ENCODE results near the gene RPRD1A.
A peak's percentile ranks its signal among the peaks of the same experiment; 100 is the strongest.
"Not testable (repeated sequence)": the region's sequence is repeated elsewhere in the genome, so short reads cannot be mapped to it uniquely, and the experiment has no call there.

Gene RPRD1A

GRCh38 chr18:36064809-36065079 lies 2.6 kb downstream of the RPRD1A start:
- Mint-ChIP-seq H3K4me1 (peaks cover 45% of the 10 kb centered on the region), H3K36me3 (ENCODE audit: low read depth) (peaks cover 20% of the 10 kb centered on the region)
- H3K27ac Mint-ChIP-seq, ATAC-seq, H3K27me3 Mint-ChIP-seq, H3K4me3 Mint-ChIP-seq, DNase-seq, H3K9me3 Mint-ChIP-seq: not testable (repeated sequence)

- no peaks in the 10 kb centered on the region for H3K27me3 Mint-ChIP-seq
- no peak overlapping the region for H3K27ac Mint-ChIP-seq
- ATAC-seq = no peak
- DNase-seq = no peak
- H3K4me1 Mint-ChIP-seq = peaks cover 47% of the 10 kb centered on the region
- peaks cover 20% of the 10 kb centered on the region for H3K36me3 Mint-ChIP-seq (ENCODE audit: low read depth)
- H3K4me3 Mint-ChIP-seq = no peak overlapping the region
- H3K9me3 Mint-ChIP-seq = no peaks in the 10 kb centered on the region
Measured at GRCh38 chr18:36064027-36064808, 3.1 kb downstream of the RPRD1A start.

GRCh38 chr18:36058674-36059073 lies 8.7 kb downstream of the RPRD1A start:
- Mint-ChIP-seq H3K4me3 (no peak overlapping the region), H3K4me1 (peaks cover 35% of the 10 kb centered on the region), H3K27ac (no peak overlapping the region), H3K36me3 (ENCODE audit: low read depth) (peaks cover 16% of the 10 kb centered on the region), H3K27me3 (no peaks in the 10 kb centered on the region), H3K9me3 (no peaks in the 10 kb centered on the region)
- ATAC-seq = no peak
- no peak for DNase-seq

- peaks cover 37% of the 10 kb centered on the region for H3K4me1 Mint-ChIP-seq
- H3K27ac Mint-ChIP-seq = no peak overlapping the region
- H3K4me3 Mint-ChIP-seq = no peak overlapping the region
- no peaks in the 10 kb centered on the region for H3K27me3 Mint-ChIP-seq
- peaks cover 26% of the 10 kb centered on the region for H3K9me3 Mint-ChIP-seq
- peaks cover 44% of the 10 kb centered on the region for H3K36me3 Mint-ChIP-seq (ENCODE audit: low read depth)
- no peak for ATAC-seq
- DNase-seq = no peak
Measured at GRCh38 chr18:36051760-36052159, 15.6 kb downstream of the RPRD1A start.

- Mint-ChIP-seq H3K9me3 (peaks cover 26% of the 10 kb centered on the region), H3K27me3 (no peaks in the 10 kb centered on the region), H3K4me3 (no peak overlapping the region), H3K4me1 (peaks cover 40% of the 10 kb centered on the region), H3K36me3 (ENCODE audit: low read depth) (peaks cover 46% of the 10 kb centered on the region), H3K27ac (no peak overlapping the region)
- DNase-seq = no peak
- no peak for ATAC-seq
Measured at GRCh38 chr18:36050479-36050878, 16.9 kb downstream of the RPRD1A start.

DNA sequence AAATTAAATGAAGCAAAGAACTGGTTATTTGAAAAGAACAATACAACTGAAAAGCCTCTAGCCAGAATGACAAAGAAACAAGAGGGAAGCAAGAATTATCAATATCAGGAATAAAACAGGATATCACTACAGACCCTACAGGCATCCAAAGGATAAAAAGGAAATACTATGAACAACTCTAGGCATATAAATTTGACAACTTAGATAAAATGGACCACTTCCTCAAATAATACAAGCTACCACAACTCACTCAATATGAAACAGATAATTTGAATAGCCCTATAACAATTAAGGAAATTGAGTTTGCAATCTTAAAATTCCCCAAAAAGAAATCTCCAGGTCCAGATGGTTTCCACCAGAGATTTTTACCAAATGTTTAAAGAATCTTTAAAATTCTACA lies 19.8 kb downstream of the RPRD1A start:
- ATAC-seq = no peak
- Mint-ChIP-seq H3K27ac (no peak overlapping the region), H3K4me3 (no peak overlapping the region), H3K4me1 (peaks cover 42% of the 10 kb centered on the region), H3K27me3 (no peaks in the 10 kb centered on the region), H3K9me3 (peaks cover 21% of the 10 kb centered on the region), H3K36me3 (ENCODE audit: low read depth) (peaks cover 25% of the 10 kb centered on the region)
- DNase-seq = no peak

GRCh38 chr18:36046898-36047297 lies 20.5 kb downstream of the RPRD1A start:
- H3K9me3 Mint-ChIP-seq = peaks cover 15% of the 10 kb centered on the region
- ATAC-seq = no peak
- no peak overlapping the region for H3K4me3 Mint-ChIP-seq
- H3K27me3 Mint-ChIP-seq = no peaks in the 10 kb centered on the region
- no peak overlapping the region for H3K27ac Mint-ChIP-seq
- H3K36me3 Mint-ChIP-seq (ENCODE audit: low read depth) = peaks cover 20% of the 10 kb centered on the region
- H3K4me1 Mint-ChIP-seq = peaks cover 46% of the 10 kb centered on the region
- no peak for DNase-seq

DNA sequence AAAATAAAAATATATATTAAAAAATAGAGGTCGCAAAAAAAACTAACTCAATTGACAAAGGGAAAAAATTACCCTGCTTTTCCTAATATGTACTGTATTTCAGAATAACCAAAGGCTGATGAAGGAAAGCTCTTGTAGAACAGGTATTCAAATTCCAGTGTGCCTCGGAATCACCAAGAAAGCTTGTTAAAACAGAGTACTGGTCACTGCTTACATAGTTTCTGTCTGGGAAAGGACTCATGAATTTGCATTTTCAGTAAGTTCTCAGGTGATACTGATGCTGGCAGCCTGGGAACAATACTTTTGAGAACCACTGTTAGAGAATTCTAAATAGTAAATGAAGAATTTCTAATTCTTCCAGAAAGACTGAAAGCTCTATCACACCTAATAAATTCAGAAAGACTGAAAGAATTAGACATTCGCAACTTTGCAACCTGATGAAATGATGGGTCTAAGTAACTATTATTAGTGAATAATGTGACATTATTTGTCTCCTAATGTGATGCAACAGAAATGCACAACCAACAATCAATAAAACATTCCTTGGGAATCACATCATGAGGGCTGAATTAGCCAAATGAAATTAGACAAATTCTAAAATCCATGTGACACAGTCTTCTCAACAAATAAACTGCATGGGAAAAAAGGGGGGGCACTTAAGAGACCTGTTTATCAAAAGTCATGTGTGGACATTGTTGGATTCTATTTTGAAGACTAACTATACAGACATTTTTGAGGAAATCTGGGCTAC lies 21.9 kb downstream of the RPRD1A start:
- ATAC-seq (no peak), DNase-seq (no peak)
- H3K4me3 Mint-ChIP-seq = no peak overlapping the region
- no peak overlapping the region for H3K27ac Mint-ChIP-seq
- H3K9me3 Mint-ChIP-seq = peaks cover 9% of the 10 kb centered on the region
- H3K4me1 Mint-ChIP-seq = peaks cover 45% of the 10 kb centered on the region
- H3K27me3 Mint-ChIP-seq = no peaks in the 10 kb centered on the region
- peaks cover 15% of the 10 kb centered on the region for H3K36me3 Mint-ChIP-seq (ENCODE audit: low read depth)

GRCh38 chr18:36043153-36043552 lies 24.2 kb downstream of the RPRD1A start:
- no peaks in the 10 kb centered on the region for H3K27me3 Mint-ChIP-seq
- peaks cover 29% of the 10 kb centered on the region for H3K36me3 Mint-ChIP-seq (ENCODE audit: low read depth)
- peaks cover 23% of the 10 kb centered on the region for H3K9me3 Mint-ChIP-seq
- DNase-seq (no peak), ATAC-seq (no peak)
- peaks cover 45% of the 10 kb centered on the region for H3K4me1 Mint-ChIP-seq
- no peak overlapping the region for H3K4me3 Mint-ChIP-seq
- H3K27ac Mint-ChIP-seq = no peak overlapping the region

DNA sequence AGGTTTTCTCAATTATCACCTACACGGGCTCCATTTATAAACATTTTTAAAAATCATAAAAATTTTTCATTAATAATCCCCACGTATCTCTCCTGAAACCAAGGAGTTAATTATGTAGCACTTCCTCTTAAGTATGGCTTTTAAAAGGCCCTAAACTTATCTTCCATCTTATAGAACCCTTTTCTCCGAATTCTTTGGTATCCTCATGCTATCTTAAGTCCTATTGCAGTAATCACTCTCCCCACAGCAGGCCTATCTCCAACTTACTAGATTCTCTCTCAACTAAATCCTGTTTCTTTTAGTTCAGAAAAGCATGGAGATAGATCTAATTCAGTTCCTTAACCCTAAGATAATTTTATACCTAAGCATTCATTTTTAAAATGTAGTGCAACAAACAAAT lies 26.2 kb downstream of the RPRD1A start:
- Mint-ChIP-seq H3K27ac (no peak overlapping the region), H3K4me1 (peaks cover 42% of the 10 kb centered on the region), H3K9me3 (peaks cover 25% of the 10 kb centered on the region), H3K36me3 (ENCODE audit: low read depth) (peaks cover 34% of the 10 kb centered on the region), H3K4me3 (no peak overlapping the region), H3K27me3 (no peaks in the 10 kb centered on the region)
- no peak for DNase-seq
- no peak for ATAC-seq

DNA sequence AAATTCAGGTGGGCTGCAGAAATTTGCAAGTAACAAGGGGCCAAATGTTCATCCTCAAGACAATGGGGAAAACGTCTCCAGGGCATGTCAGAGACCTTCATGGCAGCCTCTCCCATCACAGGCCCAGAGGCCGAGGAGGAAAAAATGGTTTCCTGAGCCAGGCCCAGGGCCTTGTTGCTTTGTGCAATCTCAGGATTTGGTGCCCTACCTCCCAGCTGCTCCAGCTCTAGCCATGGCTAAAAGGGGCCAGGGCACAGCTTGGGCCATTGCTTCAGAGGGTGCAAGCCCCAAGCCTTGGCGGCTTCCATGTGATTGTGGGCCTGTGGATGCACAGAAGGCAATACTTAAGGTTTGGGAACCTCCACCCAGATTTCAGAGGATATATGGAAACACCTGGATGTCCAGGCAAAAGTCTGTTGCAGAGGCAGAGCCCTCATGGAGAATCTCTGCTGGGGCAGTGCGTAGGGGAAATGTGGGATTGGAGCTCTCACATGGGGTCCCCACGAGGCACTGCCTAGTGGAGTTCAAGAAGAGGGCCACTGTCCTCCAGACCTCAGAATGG lies 29.2 kb downstream of the RPRD1A start:
- Mint-ChIP-seq H3K4me3 (no peak overlapping the region), H3K27ac (no peak overlapping the region), H3K9me3 (peaks cover 25% of the 10 kb centered on the region), H3K27me3 (no peaks in the 10 kb centered on the region), H3K4me1 (peaks cover 54% of the 10 kb centered on the region), H3K36me3 (ENCODE audit: low read depth) (peaks cover 36% of the 10 kb centered on the region)
- ATAC-seq = no peak
- DNase-seq = no peak

- peaks cover 36% of the 10 kb centered on the region for H3K4me1 Mint-ChIP-seq
- no peak for DNase-seq
- ATAC-seq = no peak
Measured at GRCh38 chr18:36035253-36035652, 32.1 kb downstream of the RPRD1A start.

GRCh38 chr18:36034299-36034895 lies 33.0 kb downstream of the RPRD1A start:
- Mint-ChIP-seq H3K27ac (no peak overlapping the region), H3K27me3 (no peaks in the 10 kb centered on the region), H3K4me1 (peaks cover 32% of the 10 kb centered on the region), H3K4me3 (no peak overlapping the region), H3K9me3 (peaks cover 16% of the 10 kb centered on the region), H3K36me3 (ENCODE audit: low read depth) (peaks cover 33% of the 10 kb centered on the region)
- ATAC-seq (peak; percentile 73), DNase-seq (no peak)

More at GRCh38 chr18:36035253-36035652, 32.1 kb downstream of the RPRD1A start:
- Mint-ChIP-seq H3K27me3 (no peaks in the 10 kb centered on the region), H3K27ac (no peak overlapping the region), H3K4me3 (no peak overlapping the region), H3K9me3 (peaks cover 24% of the 10 kb centered on the region), H3K36me3 (ENCODE audit: low read depth) (peaks cover 38% of the 10 kb centered on the region)

DNA sequence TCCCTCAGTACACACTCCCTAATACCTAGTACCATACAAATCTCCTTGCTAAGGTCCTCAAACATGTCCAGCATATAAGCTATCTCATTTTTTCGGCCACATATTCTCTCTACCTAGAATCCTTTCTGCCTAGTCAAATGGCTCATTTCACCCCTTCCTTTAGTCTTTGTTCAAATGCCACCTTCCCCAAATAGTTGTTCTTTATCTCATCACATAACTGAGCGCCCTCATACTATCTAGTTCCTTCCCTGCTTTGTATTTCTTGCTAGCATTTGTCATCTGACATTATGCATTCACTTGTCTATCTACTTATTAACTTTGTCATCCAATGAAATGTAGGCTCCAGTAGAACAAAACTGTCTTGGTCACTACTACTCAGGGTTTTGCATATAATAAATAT lies 35.5 kb downstream of the RPRD1A start:
- ATAC-seq (no peak), DNase-seq (no peak)
- Mint-ChIP-seq H3K27ac (no peak overlapping the region), H3K36me3 (ENCODE audit: low read depth) (peaks cover 15% of the 10 kb centered on the region), H3K4me1 (peaks cover 24% of the 10 kb centered on the region), H3K4me3 (no peak overlapping the region), H3K9me3 (no peaks in the 10 kb centered on the region), H3K27me3 (no peaks in the 10 kb centered on the region)

- ATAC-seq = no peak
- Mint-ChIP-seq H3K4me3 (no peak overlapping the region), H3K9me3 (no peaks in the 10 kb centered on the region), H3K27me3 (no peaks in the 10 kb centered on the region), H3K36me3 (ENCODE audit: low read depth) (peaks cover 15% of the 10 kb centered on the region), H3K4me1 (peaks cover 24% of the 10 kb centered on the region), H3K27ac (no peak overlapping the region)
- DNase-seq = no peak
Measured at GRCh38 chr18:36031407-36031806, 36.0 kb downstream of the RPRD1A start.
